ENCODE data around the gene ADAMTS4. TPM values are rescaled to one million over a fixed set of nuclear protein-coding genes. Genes with fewer than 3 reads are reported as not detected.
A peak's percentile ranks its signal among the peaks of the same experiment; 100 is the strongest.

Gene ADAMTS4
- total RNA-seq, 1 donor from 2014 or later, result 6.8 TPM

DNA sequence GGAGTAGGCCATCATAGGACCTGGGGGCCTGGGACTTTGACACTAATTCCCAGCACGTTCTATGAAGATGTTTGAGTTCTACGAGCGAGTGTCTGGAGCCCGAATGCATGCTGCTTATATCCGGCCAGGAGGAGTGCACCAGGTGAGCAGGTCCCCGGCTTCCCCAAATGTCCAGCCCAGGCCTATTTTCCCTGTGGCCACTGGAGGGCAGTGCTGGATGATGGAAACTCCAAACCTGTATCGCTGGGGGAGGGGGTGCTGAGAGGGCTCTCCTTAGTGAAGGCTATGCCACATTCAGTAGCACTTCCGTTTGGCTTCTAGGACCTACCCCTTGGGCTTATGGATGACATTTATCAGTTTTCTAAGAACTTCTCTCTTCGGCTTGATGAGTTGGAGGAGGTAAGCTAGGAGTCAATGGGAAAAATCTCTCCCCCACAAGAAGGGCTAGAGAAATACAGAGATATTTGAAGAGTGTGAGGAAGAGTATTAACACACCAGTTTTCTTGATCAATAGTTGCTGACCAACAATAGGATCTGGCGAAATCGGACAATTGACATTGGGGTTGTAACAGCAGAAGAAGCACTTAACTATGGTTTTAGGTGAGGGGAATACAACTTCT lies 11.0 kb upstream of the ADAMTS4 start:
- peak; percentile 81 for TF ChIP-seq CTCF (IDR thresholded peaks at IDR 0.05; ENCODE audit: unreplicated experiment)
- peaks cover 3% of the 10 kb centered on the region for H3K4me1 Mint-ChIP-seq
- no peaks in the 10 kb centered on the region for H3K27me3 Mint-ChIP-seq (ENCODE audit: low read depth)

GRCh38 chr1:161207173-161207572 lies 8.3 kb upstream of the ADAMTS4 start:
- H3K36me3 Mint-ChIP-seq, result peaks cover 40% of the 10 kb centered on the region
- no peaks in the 10 kb centered on the region for H3K27me3 Mint-ChIP-seq (ENCODE audit: low read depth)

More for the DNA sequence above, 11.0 kb upstream of the ADAMTS4 start:
- H3K9me3 Mint-ChIP-seq, result no peaks in the 10 kb centered on the region
- H3K4me3 Mint-ChIP-seq, result no peak overlapping the region
- H3K27ac Mint-ChIP-seq, result no peak overlapping the region
- H3K36me3 Mint-ChIP-seq, result peaks cover 46% of the 10 kb centered on the region
- peak; percentile 62 to 78 for DNase-seq (ENCODE audit: low spot score in 2 of 2, unreplicated experiment in 2 of 2)

GRCh38 chr1:161206411-161207140 lies 7.7 kb upstream of the ADAMTS4 start:
- TF ChIP-seq CTCF (IDR thresholded peaks at IDR 0.05; ENCODE audit: unreplicated experiment), result no peak
- Mint-ChIP-seq H3K4me1 (peaks cover 15% of the 10 kb centered on the region), H3K9me3 (no peaks in the 10 kb centered on the region), H3K27me3 (ENCODE audit: low read depth) (no peaks in the 10 kb centered on the region), H3K27ac (no peak overlapping the region), H3K4me3 (no peak overlapping the region), H3K36me3 (peaks cover 35% of the 10 kb centered on the region)
- no peak for DNase-seq (ENCODE audit: low spot score in 2 of 2, unreplicated experiment in 2 of 2)

More at GRCh38 chr1:161207173-161207572, 8.3 kb upstream of the ADAMTS4 start:
- no peak for TF ChIP-seq CTCF (IDR thresholded peaks at IDR 0.05; ENCODE audit: unreplicated experiment)
- Mint-ChIP-seq H3K4me1 (peaks cover 12% of the 10 kb centered on the region), H3K27ac (no peak overlapping the region), H3K4me3 (no peak overlapping the region), H3K9me3 (no peaks in the 10 kb centered on the region)
- DNase-seq (ENCODE audit: low spot score in 2 of 2, unreplicated experiment in 2 of 2), result no peak

- DNase-seq (ENCODE audit: low spot score in 2 of 2, unreplicated experiment in 2 of 2), result peak; percentile 90 to 92
- H3K27me3 Mint-ChIP-seq (ENCODE audit: low read depth), result no peaks in the 10 kb centered on the region
- peaks cover 56% of the 10 kb centered on the region for H3K4me1 Mint-ChIP-seq
- H3K9me3 Mint-ChIP-seq, result no peaks in the 10 kb centered on the region
- H3K4me3 Mint-ChIP-seq, result peak within 1 kb of the TSS; percentile 93
- H3K27ac Mint-ChIP-seq, result peak within 1 kb of the TSS; percentile 97
- H3K36me3 Mint-ChIP-seq, result peaks cover 19% of the 10 kb centered on the region
- no peak for TF ChIP-seq CTCF (IDR thresholded peaks at IDR 0.05; ENCODE audit: unreplicated experiment)
Measured at GRCh38 chr1:161201836-161202712, 3.2 kb upstream of the ADAMTS4 start, which contains the start of gene NDUFS2. Gene NDUFS2 (plus strand): TSS chr1:161202367. CDS start chr1:161202386, 19 bp downstream.

DNA sequence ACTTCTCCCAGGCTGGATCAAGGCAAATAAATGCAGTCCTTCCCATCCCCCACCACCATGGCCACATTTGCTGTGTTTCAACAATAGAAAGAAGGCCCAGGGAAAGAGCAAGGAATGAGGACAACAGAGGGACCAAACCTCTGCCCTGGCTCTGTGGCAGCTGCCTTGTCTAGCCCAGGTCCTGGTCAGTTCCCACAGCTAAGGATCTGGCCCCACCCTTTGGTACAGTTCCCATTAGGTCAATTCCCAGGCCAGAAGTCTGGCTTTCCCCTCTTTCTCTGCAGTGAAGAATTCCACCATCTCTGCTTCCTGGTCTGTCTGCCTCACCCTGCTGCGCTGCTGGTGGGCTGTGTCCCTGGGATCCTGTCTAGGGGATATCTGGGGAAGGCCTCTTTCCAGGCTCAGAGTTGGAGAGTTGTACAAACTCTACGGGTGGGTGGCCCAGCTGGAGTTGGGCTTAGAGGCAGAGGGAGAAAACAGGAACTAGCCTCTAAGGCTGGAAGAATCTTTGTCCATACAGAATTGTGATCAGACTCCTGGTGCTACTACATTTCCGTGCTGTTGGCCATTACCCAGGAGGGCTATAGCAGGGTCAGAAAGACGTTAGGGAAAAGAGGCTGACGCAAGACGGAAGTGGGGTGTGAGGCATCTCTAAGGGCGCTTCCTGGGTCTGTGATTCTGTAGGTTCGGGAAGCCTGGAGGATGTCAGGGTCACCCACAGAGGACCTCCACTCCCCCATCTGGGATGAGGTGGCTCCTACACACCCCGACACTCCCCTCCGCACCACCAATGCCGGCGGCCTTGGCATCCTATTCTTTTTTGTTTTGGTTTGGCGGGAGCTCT lies 2.4 kb upstream of the ADAMTS4 start:
- Mint-ChIP-seq H3K9me3 (no peaks in the 10 kb centered on the region), H3K36me3 (peaks cover 14% of the 10 kb centered on the region), H3K4me1 (peaks cover 61% of the 10 kb centered on the region), H3K4me3 (peak overlapping the region; percentile 93), H3K27ac (peak overlapping the region; percentile 97), H3K27me3 (ENCODE audit: low read depth) (no peaks in the 10 kb centered on the region)
- TF ChIP-seq CTCF (IDR thresholded peaks at IDR 0.05; ENCODE audit: unreplicated experiment), result no peak
- DNase-seq (ENCODE audit: low spot score in 2 of 2, unreplicated experiment in 2 of 2), result no peak
